SHP77 treated with DMSO at 0.1 percent for 48 hours (cell line): ENCODE measurements around the gene PHRF1.

Experiments
- DNase-seq: peaks from one replicate; lab custom pipeline; 2025; lab: John Stamatoyannopoulos, UW

The PHRF1 gene

DNA sequence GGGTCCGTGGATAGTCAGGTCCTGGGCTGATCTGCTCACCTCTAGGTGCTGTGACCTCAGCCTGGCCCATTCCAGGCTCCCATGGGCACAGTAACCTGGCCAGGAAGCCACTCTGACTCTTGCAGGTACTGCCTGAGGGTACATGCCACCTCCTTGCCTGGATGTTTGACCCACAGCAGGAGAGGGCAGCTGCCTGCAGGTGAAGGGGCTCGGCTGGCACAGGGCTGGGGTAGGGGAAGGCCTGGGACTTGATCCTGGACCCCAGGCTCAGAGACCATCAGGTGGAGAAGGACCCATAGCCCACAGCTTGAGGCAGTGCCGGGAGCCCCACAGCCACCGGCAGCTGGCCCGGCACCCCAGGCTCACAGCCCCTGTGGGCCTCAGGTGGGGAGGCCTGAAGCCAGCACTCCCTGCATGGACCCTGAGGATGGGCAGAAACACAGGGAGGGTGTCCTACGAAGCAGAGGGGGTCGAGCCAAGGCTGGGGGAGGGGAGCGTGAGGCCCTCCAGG is 36.2 kb upstream of the PHRF1 start:
- DNase-seq: no peak

DNA sequence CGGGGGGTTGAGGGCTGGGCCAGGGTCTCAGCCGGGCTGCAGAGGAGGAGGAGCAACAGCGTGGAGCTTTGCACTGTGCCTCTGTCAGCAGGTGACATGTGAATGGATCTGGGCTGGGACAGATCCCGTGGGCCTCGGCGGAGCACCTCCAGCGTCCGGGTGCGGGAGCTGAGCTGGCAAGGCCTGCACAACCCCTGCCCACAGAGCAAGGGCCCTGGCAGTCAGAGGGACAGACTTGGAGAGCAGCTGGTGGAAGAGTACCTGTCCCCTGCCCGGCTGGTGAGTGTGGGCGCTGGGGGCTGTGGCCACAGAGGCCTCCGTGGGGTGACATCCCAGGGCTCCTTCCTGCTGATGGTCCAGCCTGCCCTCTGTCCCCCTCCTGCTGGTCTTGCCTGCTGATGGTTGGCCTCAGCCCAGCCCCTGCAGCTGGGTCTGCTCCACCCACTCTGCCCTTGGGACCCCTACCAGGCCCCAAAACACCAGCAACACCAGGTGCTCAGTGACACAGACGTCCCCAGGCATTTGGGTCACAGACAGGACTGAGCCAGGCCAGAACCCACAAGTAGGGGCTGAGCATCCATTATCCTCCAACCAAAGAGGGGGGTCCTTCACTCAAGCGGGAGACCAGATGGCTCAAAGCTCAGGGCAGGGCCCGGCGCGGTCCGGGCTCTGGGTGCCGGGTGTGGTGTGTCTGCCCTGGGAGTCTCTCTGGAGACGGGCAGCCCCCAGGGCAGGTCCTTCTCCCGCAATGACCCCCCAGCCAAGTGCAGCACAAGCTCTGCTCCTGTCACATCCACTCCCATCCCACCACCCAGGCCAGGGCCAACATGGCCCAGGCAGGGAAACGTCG is 35.5 kb upstream of the PHRF1 start:
- DNase-seq: no peak

DNA sequence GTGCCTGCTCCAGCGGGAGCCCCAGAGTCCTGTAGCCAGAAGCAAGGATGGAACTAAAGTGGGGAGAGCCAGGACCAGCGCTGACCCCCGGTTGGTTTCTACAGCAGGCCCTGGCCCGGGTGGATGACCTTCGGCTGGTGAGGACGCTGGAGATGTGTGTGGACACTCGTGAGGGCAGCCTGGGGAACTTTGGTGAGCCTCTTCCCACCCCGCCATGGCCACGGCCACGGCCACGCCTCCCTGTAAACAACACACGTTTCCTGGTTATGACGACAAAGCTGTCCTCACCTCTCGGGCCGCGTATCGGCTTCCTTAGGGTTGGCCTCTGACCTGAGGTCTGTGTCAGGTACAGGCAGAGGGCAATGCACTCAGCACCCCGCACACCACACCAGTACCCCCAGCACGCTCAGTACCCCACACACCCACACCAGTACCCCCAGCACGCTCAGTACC is 34.8 kb upstream of the PHRF1 start:
- DNase-seq: no peak

DNA sequence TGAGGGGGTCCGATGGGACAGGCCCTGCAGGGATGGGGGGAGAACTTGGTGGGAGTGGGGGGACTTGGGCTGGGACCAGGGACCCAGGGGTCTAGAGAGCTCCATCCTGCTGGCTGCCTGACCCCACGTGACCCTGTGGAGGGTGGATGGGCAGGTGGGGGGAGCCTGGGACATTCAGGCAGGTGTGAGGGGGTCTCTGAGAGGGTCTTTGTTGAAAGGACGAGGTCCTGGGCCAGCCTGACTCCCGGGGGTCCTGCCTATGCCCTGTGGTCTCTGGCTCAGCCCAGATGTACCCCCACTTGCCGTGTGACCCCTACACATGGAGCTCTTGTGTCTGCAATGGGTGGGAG is 31.5 kb upstream of the PHRF1 start:
- DNase-seq: no peak

DNA sequence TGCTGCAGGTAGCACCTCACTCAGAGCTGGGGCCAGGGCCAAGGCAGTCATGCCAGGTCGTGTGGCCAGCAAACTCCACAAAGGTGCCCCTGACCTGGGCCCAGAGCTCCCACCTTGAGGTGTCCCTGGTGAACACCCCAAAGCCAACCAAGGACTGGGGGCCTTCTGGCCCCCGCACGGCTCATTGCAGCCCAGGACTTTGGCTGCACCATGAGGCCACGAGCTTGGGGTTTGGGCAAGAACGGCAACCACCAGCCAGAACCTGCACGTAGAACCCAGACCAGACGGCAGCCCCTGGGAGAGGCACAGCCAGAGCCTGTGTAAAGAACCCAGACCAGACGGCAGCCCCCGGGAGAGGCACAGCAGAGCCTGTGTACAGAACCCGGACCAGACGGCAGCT is 31.1 kb upstream of the PHRF1 start:
- no peak for DNase-seq

DNA sequence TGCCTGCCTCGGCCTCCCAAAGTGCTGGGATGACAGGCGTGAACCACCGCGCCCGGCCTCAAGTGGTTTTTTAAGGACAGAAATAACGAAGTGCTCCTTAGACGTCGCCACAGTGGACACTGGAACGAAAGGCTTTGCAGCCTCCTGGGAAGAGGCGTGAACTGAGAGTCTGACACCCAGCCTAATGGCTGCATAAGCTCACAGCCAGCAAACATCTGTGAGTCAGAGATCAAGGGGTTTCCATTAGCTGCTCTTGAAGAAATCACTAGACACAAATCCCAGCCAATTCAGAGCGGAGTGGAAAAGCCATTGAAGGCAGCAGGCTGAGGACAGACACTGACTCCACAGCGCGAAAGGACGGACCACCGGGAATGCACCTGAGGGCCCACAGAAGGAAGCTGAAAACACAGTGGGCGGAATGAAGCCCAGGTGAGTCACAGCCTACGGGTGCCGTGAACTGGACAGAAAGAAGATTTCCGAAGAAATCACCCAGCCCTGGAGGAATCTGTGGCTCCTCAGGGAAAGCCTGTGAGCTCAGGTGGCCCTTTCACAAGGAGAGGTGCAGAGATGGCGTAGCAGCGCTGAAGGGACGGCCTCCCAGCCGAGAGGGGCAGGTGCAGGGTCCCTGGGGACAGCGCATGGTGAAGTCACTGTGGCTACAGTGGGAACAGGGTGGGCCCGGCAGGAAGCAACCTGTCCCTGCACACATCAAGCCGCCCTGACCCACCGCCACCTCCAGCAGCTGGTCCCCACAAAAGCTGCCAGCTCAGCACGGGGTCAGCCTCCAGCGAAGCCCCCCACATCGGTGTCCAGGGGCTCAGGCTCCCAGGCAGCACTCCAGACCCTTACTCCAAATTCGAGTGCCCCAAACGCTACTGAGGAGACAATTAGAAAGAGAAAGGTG is 27.3 kb upstream of the PHRF1 start:
- DNase-seq: no peak

DNA sequence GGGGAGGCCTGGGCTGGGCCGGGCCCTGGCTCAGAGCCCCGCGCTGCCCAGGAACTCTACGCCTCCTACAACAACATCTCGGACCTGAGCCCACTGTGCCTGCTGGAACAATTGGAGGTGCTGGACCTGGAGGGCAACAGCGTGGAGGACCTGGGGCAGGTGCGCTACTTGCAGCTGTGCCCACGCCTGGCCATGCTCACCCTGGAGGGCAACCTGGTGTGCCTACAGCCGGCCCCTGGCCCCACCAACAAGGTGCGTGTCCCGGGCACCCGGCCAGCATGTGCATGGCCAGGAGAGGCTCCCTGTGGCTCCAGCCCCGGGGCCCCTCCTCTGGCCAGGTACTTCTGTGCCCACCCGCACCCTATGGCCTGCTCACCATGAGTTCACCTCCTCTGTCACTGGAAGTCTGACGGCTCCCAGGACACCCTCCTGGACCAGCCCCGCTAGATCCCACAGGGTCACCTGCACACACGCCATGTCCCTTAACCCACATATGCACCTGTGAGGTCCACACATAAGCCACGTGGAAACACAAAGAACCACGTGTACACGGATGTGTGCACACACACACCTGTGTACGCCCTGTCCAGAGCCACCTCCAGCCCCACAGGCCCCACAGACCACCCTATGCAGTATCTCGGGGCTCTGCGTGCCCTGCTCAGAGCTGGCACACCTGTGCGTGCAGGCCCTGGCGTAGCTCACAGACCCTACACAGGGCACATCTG is 26.1 kb upstream of the PHRF1 start:
- no peak for DNase-seq

DNA sequence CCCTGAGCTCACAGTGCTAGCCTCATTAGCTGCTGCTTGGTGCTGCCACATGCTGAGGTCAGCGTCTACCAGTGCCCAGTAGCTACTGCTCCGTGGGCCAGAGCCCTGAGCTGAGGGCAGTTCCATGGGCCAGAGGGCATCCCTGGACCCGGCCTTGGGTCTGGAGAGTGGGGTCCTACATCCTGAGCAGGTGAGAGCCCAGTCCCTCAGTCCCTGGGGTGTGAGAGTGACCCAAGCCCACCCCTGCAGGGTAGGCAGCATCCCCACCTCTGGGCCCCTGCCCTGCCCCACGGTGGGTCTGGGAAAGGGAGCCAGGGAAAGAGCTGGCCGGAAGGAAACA is 25.6 kb upstream of the PHRF1 start:
- DNase-seq: no peak

DNA sequence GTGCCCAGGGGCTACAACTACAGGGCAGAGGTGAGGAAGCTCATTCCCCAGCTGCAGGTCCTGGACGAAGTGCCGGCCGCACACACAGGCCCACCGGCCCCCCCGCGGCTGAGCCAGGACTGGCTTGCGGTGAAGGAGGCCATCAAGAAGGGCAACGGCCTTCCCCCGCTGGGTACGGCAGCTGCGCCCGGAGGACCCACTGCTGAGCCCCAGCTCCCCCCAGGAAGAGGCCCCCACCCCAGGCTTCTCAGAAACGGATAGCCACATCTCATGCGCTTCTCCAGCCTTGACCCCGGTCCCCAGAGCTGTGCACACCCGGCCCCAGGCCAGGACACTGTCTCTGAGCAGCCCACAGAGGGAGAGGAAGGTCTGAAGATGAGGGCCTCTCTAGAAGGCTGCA is 25.1 kb upstream of the PHRF1 start:
- DNase-seq: no peak

DNA sequence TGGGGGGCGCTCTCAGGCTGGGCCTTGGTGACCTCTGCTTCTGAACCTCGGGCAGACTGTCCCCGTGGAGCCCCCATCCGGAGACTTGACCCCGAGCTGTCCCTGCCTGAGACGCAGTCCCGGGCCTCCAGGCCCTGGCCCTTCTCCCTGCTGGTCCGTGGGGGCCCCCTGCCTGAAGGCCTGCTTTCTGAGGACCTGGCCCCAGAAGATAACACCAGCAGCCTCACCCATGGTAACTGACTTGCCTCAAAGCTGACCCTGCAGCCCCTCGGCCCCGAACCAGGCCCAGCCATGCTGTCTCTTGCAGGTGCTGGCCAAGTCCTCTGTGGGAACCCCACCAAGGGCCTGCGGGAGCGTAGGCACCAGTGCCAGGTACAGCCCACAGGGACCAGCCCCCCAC is 24.7 kb upstream of the PHRF1 start:
- DNase-seq: no peak

DNA sequence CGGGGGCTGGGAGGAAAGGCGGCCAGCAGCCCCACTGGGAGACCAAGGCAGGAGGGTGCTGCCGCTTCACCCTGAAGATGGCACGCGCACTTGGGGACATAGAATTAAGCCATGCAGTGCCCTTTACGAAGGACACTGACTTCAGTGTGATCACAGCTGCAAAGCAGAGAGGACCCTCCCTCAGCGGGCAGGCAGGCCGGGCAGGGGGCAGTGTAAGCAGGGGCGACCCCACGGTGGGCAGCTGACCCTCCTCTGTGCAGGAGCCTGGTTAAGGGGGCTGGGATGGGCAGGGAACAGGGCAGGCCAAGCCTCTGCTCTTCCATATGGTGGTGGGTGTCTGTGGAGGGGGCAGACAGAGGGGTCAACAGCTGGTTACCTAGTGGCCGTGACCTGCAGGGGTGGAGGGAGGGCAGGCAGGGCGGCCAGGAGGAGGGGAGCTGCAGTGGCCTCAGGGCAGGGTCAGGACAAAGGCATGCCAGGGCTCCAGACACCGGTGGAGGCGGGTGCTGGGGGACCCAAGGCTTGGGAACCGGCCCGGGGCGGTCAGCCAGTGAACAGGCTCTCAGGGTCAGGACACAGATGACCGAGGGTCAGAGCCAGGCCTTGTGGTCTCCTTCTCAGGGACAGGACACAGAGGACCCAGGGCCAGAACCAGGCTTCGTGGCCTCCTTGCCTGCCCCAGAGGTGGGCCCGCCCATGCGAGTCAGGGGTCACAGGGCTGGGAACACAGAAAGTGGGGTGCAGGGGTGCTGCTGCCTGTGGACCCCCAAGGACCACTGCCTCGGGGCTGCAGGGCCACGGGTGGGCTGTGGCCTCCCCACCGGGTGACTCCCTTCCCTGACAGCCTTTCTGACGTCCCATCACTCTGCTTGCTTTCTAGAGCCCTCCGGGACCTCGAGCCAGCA is 22.9 kb upstream of the PHRF1 start:
- no peak for DNase-seq

DNA sequence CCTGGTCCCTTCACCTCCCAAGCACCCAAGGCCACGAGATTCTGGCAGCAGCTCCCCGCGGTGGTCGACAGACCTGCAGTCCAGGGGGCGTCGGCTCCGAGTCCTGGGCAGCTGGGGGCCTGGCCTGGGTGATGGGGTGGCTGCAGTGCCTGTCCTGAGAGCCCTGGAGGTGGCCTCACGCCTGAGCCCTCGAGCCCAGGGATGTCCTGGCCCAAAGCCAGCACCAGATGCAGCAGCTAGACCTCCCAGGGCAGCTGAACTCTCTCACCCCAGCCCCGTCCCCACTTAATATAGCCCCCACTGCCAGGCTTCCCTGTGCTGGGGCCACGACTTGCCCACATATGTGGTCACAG is 22.3 kb upstream of the PHRF1 start:
- DNase-seq: no peak

DNA sequence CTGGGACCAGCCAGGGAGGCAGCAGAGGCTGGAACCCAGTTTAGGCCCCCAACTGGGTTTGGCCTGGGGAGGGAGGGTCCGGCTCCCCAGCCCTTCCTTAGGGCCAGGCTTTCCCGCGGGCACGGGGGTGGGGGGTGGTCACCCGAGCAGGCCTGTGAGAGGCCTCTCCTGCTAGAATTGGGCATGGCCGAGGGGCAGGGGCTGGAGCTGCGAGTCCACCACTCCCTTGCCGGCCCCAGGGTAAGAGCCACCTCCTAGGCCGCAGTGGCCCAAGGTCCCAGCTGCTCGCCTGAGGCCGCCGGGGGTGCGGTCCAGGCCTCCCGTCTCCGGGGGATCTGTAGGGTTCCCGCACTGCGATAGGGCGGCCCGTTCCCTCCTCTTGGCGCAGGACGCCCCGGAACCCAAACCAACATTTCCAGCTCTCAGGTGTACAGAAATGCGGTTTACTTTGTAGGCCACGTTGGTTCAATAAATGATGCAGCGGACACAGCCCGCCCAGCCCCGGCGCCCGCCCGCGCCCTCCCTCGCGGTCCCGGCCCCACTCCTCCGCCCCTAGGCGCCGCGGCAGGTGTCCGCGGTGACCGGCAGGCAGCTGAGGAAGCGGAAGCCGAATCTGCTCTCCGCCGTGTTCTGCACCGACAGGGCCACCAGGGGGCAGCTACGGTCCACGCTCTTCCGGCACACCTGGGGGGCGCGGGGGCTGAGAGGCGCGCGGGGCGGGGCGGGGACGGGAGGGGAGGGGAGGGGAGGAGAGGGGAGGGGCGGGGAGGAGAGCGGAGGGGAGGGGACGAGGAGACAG is 21.6 kb upstream of the PHRF1 start:
- peak; percentile 12 for DNase-seq

DNA sequence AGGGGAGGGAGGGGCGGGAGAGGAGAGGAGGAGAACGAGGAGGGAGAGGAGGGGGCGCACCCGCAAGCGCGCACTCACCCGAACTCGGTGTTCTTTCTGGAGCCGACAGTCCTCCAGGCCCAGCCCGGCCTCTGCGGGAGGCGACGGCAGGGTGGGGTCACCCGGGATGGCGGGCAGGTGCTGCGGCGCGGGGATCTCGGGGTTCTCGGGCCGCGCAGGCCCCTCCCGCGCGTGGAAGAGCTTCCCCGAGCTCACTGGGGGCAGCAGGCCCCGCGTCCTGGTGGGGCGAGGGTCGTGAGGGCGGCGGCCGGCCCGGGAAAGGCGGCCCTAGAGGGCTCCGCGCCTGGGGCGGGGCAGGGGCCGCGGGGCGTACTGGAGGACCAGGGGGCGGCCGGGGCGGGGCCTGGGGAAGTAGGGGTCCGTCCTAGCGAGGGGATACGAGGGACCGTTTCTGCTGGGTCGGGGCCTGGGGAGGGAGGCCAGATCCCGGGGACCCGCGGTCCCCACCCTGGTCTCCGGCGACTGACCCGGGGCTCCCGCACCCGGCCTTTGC is 21.0 kb upstream of the PHRF1 start:
- DNase-seq: no peak

DNA sequence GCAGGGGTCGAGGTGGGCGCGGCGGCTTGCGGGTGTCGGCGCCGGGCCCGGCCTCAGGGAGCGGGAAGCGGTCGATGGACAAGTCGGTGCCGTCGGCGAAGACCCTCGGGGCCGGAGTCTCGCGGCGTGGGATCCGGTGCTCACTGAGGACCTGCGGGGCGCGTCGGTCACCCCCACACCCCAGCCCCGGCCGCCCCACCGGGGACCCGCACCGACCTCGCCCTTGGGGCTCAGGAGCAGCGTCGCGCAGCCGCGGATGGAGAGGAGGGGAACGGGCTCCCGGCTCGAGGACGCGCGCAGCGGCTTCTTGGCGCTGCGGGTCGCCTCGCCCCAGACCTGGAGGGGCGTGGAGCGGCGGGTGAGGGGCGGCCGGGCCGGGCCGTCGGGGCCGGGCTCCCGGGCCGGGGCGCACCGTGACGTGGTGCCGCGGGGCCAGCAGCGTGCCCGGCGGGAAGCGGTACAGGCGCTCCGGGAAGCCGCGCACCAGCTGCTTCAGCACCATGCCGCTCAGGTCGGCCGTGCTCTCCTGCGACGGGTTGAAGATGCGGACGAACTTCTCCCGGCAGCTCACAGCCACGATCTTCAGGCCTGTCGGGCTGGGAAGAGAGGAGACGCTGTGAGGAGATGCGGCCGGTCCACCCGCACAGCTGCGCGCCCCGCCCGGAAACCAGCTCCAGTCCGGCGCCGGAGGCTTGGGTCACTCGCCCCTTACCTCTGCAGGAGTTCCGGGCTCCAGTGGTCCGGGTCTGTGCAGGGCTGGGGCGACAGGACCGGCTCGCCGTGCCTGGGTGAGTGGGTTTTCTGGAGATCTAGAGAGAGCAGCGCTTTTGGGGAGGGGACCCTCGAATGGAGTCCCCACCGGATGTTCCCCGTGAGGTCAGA is 20.2 kb upstream of the PHRF1 start:
- no peak for DNase-seq

DNA sequence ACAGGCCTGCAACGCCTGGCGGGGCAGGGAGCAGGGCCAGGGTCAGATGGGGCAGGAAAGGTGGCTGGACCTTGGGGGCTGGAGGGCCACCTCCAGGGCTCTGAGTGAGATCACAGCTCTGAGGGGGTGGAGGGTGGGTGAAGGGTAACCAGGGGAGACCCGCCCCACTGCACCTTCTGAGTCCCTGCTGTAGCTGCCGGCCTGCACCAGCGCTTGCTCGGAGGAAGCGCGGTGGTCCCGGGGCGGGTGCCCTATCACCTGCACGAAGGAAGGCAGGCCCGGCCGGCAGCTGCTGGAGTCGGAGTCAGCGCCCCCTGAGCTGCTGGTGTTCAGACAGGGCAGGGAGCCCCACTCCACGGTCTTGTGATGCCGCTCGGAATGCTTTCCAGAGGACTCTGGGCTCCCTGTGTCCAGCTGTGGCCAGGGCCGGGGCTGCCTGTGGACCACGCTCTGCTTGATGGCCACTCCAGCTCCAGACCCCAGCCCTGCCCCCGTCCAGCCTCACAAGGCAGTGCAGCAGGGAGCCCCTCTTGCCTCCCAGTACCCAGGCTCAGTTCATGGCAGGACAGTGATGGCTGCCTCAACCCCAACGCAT is 19.5 kb upstream of the PHRF1 start:
- DNase-seq: no peak

DNA sequence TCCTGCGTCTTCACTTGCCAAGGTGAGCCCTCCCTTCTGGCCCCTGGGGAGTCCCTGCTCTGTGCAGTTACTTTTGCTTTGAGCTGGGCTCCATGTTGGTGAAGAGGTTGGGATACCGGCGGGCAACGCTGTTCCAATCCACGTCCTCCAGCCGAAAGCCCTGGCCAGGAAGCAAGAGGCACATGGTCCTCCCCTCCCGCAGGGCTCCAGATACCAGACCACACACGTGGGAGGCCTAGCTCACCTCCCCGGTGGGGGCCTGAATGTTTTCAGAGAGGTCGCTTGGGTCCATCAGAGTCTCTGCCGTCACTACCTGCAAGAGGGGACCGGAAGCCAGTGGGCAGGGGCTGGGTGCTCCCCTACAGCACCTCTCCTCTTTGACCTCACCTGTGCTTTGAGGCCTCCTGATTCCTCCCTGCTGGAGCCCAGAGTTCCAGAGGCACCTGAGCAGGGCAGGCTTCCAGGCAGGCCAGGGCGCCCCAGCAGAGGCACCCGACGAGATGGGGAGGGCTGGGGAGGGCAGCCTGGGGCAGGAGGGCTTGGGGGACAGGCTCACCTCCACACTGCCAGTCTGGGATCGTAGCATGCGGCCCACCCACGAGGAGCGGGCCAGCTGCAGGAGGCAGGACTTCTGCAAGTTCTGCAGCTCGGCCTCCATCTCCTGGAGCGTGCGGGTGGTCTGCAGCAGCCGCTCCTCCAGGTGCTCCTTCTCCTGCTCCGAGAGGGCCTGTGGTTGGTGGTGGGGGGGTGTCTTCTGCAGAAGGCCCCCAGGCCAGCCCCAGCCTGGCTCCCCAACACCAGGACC is 18.7 kb upstream of the PHRF1 start:
- DNase-seq: no peak

DNA sequence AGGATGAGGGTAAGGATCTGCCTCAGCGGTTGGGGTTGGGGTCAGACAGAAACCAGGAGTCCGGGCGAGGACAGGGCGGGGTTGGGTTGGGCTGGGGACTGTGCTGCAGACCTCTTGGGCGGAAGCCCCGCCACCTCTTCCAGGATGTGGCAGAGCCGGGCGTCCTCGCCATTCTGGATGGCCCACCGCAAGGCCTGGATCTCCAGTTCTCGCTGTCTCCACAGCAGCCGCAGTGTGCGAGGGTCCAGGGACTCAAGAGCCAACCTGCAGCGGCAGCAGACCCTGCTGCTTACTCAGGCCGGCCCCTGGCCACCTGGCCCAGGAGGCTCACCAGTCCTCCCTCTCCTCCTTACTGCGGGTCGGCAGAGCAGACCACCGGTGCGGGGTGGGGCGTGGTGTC is 17.8 kb upstream of the PHRF1 start:
- DNase-seq: no peak
